Esophagus mucosa (tissue), 1 donor: Measurements from ENCODE around the gene RCAN1. TPM values are rescaled to one million over a fixed set of nuclear protein-coding genes. Genes with fewer than 3 reads are reported as not detected.

Source experiments
- ATAC-seq: fragments of 200-7000 bp; cut with Tn5 transposase; one replicate; pipeline ENCODE4 v1.9.1; 2020
- total RNA-seq: library from RNA; stranded (reverse); gene quantifications from one replicate; pipeline ENCODE4 v1.2.4, GENCODE V29; 2023
- donor health status: DM: yes; HTN: yes; CAD: no.

RCAN1 gene
- total RNA-seq, result 7.5 TPM

GRCh38 chr21:34614628-34615486 is at the start of gene RCAN1:
Gene RCAN1 (minus strand): TSS chr21:34615113. CDS start chr21:34615011, 102 bp downstream.
- ATAC-seq, result peak; percentile 98

GRCh38 chr21:34661848-34662247 is 46.9 kb upstream of the RCAN1 start:
- no peak for ATAC-seq

- no peak for ATAC-seq
Observed at GRCh38 chr21:34653522-34653921, 38.6 kb upstream of the RCAN1 start.

GRCh38 chr21:34651642-34652041 is 36.7 kb upstream of the RCAN1 start:
- ATAC-seq, result no peak

- ATAC-seq, result no peak
Observed at GRCh38 chr21:34650861-34651431, 36.0 kb upstream of the RCAN1 start.

- no peak for ATAC-seq
Observed at GRCh38 chr21:34649400-34649799, 34.5 kb upstream of the RCAN1 start.

- ATAC-seq, result no peak
Observed at GRCh38 chr21:34648739-34649297, 33.9 kb upstream of the RCAN1 start.

GRCh38 chr21:34647555-34647954 is 32.6 kb upstream of the RCAN1 start:
- no peak for ATAC-seq

GRCh38 chr21:34644825-34645224 is 29.9 kb upstream of the RCAN1 start:
- ATAC-seq, result no peak

- ATAC-seq, result peak; percentile 31
Observed at GRCh38 chr21:34642211-34643075, 27.5 kb upstream of the RCAN1 start.

GRCh38 chr21:34640858-34641257 is 25.9 kb upstream of the RCAN1 start:
- peak; percentile 26 for ATAC-seq

GRCh38 chr21:34639882-34640788 is 25.2 kb upstream of the RCAN1 start:
- peak; percentile 64 for ATAC-seq

GRCh38 chr21:34639250-34639649 is 24.3 kb upstream of the RCAN1 start:
- no peak for ATAC-seq

GRCh38 chr21:34636961-34637360 is 22.0 kb upstream of the RCAN1 start:
- ATAC-seq, result no peak

GRCh38 chr21:34635307-34635706 is 20.4 kb upstream of the RCAN1 start:
- no peak for ATAC-seq

GRCh38 chr21:34632498-34632897 is 17.6 kb upstream of the RCAN1 start:
- no peak for ATAC-seq

GRCh38 chr21:34630536-34631143 is 15.7 kb upstream of the RCAN1 start:
- peak; percentile 68 for ATAC-seq

GRCh38 chr21:34626131-34626530 is 11.2 kb upstream of the RCAN1 start:
- no peak for ATAC-seq

GRCh38 chr21:34625030-34625593 is 10.2 kb upstream of the RCAN1 start:
- no peak for ATAC-seq

- ATAC-seq, result no peak
Observed at GRCh38 chr21:34623516-34623915, 8.6 kb upstream of the RCAN1 start.
